ENCODE data around the gene MARK2.

The MARK2 gene

DNA sequence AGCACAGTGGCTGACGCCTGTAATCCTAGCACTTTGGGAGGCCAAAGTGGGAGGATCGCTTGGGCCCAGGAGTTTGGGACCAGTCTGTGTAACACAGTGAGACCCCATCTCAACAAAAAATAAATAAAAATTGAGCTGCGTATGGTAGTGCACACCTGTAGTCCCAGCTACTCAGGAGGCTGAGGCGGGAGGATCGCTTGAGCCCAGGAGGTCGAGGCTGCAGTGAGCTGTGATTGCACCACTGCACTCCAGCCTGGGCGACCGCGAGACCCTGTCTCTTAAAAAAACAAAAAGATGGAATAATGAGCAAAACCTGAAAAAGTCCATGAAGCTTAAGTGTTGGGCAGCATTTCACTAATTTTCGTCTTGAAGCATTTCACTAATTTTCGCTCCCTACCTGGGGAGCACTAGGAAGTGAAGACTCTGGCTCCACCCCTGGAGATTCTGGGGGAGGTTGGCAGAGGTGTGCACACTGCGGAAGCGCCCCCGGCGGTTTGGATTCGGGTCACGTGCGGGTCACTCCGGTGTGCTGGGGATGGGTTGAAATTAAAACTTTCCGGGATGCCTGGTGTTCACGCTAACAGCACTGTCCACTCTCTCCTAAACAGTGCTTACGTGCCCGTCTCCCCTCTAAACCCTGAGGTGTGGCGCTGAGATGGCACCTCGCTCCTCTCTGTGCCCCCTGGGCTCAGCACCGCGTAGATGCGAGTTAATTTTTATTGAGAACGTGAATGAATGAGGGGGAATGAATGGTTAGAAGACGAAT is 99.0 kb downstream of the MARK2 start:
- peak; percentile 40 for DNase-seq

DNA sequence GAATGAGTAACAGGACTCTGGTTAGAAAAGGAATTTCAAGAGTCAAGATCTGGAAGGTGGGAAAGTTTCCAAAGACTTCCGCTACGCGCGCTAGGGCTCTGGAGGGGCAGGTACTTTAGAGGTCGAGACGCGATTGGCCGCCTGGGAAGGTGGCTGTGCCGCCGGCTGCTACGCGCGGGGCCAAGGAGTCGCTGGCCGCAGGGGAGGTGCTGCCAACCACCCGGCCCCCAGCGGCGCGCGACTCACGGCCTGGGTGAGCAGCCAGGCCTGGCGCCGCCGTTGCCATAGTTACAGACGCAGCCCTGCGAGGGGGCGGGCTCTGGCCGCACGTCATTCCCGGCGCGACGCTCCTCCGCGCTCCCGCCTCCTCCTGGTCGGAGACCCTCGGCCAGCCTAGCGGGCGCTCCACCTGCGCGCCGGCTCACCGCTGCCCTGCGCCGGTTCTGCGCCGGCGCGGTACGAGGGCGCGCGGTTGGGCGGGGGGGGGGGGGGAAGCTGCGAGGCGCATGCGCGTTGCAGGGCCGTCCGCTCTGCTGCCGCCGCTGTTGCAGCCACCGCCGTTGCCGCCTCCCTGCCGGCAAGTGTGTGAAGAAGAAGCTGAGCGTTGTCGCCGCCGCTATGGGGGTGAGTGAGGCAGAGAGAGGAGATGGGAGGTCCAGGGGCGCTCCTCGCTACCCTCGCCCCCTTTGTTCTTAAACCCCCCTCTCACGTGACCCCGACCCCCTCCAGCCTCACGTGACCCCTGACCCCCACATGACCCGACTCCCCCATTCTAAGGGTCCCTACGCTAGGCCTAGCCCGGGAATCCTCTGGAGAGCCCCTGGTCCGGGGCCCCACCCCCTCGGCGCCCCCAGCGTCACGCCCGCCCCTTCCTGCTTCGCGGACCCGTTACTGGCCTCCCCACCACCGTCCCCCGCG is 99.8 kb downstream of the MARK2 start, which contains the start of gene NAA40:
Gene NAA40 (plus strand): TSS at position 524 of the 918 bp plus-strand sequence. CDS start 95 bp downstream, at position 619.
- peak; percentile 98 for DNase-seq

DNA sequence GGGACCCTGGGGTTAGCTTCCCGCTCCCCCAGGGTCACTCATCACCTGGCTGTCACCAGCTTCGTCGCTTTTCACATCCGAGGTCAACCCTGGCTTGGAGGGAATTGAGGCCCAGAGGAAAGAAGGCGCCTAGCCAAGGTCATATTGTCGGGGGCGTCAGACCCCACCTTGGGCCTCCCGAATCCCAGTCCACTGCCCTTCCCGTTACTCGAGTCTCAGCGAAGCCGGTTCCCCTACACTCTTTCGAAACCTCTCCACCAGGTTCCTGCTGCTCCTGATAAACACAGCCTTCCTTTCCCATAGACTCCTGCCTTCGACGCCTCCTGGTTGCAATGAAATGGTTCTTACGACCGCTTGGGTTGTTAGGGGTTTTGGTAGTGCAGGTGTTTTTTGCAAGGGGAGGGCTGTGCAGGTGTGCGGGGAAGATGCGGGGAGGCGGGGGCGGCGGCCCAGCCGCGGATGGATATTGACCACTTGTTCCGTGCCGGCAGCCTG is 100.5 kb downstream of the MARK2 start:
- peak; percentile 33 for DNase-seq

- DNase-seq, result no peak
These were observed 101.9 kb downstream of the MARK2 start for GRCh38 chr11:63940786-63941185.

- no peak for DNase-seq
These were observed 103.0 kb downstream of the MARK2 start for GRCh38 chr11:63941901-63942300.

DNA sequence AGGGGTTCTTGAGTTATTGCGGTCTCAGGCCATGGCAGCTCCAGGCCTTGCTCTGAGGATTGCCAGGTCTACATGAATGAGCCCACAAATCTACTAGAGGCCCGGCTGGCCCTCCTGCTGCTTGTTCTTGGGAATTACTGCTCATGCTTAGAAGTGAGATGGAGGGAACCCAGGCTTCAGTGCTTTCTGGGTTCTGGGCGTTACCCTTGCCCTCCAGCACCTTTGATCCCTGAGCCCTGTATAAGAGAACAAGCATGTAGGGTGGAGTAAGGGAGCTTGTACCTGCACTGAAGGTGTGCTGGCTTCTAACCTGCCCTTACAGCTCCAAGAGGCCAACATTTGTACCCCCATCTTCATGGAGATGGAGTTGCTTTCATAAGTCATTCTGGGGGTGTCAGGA is 103.9 kb downstream of the MARK2 start:
- DNase-seq, result no peak

GRCh38 chr11:63944987-63945386 is 106.1 kb downstream of the MARK2 start:
- no peak for DNase-seq

- peak; percentile 67 for DNase-seq
These were observed 106.7 kb downstream of the MARK2 start for GRCh38 chr11:63945477-63946163.

DNA sequence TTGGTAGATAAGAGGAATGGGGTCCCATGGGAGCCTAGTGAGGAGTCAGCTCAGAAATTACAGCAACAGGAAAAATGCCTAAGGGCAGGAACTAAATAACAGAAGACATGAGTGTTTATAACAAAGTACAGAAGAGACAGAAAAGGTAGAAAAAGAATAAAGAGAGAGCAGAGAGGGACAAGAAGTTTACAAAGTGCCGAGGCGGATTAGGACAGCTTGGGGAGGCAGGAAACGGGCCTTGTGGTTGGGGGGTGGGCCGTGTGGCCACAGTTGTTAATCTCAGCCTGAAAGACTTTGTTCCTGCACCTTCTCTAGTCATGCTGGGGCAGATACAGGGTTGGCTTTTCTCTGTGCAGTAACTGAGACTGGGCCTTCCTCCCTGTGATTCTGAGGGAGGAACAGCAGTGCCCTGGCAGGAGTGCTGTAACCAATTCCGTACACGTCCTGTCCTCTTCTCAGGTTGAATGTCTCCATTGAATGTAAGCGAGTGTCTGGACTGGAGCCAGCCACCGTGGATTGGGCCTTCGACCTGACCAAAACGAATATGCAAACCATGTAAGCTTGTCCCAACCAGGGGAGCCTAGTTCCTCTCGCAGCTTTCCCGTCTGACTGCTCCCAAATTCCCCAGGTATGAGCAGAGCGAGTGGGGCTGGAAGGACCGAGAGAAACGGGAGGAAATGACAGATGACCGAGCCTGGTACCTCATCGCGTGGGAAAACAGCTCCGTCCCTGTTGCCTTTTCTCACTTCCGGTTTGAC is 113.0 kb downstream of the MARK2 start:
- DNase-seq, result no peak

DNA sequence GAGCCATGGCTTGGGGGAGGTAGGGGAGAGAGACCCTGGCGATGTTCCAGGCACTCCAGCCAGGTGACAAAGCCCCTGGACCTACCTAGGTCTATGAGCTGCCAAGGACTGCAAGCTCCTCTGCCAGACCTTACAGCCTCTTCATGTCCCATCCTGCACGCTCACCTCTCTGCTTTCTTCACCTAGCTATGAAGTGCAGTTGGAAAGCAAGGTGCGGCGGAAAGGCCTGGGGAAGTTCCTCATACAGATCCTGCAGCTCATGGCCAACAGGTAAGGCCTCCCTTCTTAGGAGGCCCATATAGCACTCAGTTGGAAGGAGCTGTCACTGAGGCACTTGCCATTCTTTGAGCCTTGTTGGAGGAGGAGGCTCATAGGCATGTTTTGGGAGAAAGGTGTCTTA is 113.7 kb downstream of the MARK2 start:
- no peak for DNase-seq

DNA sequence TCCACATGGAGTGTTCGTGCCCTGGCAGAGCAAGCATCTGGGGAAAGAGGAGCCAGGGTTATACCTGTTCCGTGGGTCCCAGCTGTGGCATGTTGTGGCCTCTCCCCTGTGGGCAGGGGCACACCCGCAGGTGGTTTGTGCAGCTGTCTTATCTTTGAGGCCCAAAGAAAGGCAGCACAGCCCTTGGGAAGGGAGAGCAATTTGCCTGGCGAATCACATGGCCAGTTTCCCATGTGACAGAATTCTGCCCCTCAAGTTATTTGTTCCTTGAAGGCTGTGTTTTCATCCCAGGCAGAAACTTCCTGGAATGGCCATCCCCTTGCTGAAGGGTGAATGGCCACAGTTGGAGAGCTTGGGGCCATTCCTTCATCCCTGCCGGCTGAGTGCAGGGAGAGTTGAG is 119.1 kb downstream of the MARK2 start:
- DNase-seq, result no peak
